Mucosa of stomach (tissue), 1 donor: ENCODE results near the gene DRD2.

ENCODE experiments used
- H3K27me3 ChIP-seq: one replicate; pipeline ENCODE4 v1.7.0; 2013; ENCODE audit warnings: mild to moderate bottlenecking, low read length; ENCODE audit not compliant: control insufficient read depth, insufficient read depth
- H3K36me3 ChIP-seq: one replicate; pipeline ENCODE4 v1.7.0; 2013; ENCODE audit warnings: low read length; ENCODE audit not compliant: control insufficient read depth, insufficient read depth
- H3K4me1 ChIP-seq: one replicate; pipeline ENCODE4 v1.7.0; 2013; ENCODE audit warnings: mild to moderate bottlenecking, low read length; ENCODE audit not compliant: control insufficient read depth, insufficient read depth
- H3K4me3 ChIP-seq: one replicate; pipeline ENCODE4 v1.7.0; 2013; ENCODE audit warnings: low read length
- H3K9ac ChIP-seq: one replicate; pipeline ENCODE4 v1.7.0; 2013; ENCODE audit warnings: mild to moderate bottlenecking, low read length, moderate library complexity
- H3K9me3 ChIP-seq: one replicate; pipeline ENCODE4 v1.7.0; 2013; ENCODE audit warnings: mild to moderate bottlenecking, low read length, moderate library complexity; ENCODE audit not compliant: control insufficient read depth
- donor health status: Pancreatic carcinoma.

Gene DRD2

DNA sequence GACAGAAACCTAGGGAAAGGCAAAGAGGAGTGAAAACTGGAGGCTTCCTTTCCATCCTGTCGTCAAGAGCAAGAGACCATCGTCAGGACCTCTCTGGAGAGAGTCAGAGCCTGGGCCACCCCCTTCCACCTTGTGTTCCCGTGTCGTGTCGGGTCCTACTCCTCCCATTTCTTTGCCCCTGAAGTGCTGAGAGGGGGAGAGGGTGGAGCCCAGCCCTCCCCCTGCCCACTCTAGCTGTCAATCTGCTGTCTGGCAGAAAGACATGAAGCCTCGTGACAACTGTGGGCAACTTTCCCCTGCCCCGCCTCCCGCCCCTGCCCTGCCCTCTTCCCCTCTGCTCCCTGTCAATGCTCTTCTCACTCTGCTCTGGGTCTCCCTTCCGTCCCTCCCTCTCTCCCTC is 67.0 kb downstream of the DRD2 start:
- H3K9ac ChIP-seq: no peak overlapping the region
- H3K27me3 ChIP-seq: no peaks in the 10 kb centered on the region
- H3K4me3 ChIP-seq: no peak overlapping the region

DNA sequence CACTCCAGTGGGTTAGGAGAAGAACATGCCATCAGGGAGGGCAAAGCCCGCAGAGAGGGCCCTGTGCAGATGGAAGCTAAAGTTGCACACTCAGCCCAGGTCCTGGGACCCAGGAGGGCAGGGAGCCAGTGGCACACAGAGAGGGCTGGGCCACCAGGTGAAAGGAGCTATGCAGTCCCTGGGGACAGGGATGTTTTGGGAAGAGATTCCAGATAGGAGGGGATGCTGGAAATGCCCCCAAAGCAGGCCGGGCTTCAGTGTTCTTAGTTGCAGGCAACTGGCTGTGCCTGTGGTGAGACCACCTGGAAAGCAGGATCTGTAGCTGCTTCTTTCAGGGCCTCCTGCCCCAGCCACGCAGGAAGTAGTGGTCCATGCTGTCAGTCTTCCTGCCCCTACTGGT is 68.0 kb downstream of the DRD2 start:
- H3K9ac ChIP-seq: no peak overlapping the region
- H3K4me3 ChIP-seq: no peak overlapping the region
- no peaks in the 10 kb centered on the region for H3K9me3 ChIP-seq
- no peaks in the 10 kb centered on the region for H3K36me3 ChIP-seq
- H3K27me3 ChIP-seq: no peaks in the 10 kb centered on the region
- H3K4me1 ChIP-seq: no peaks in the 10 kb centered on the region

More for the DNA sequence above, 67.0 kb downstream of the DRD2 start:
- Histone ChIP-seq H3K9me3 (no peaks in the 10 kb centered on the region), H3K4me1 (no peaks in the 10 kb centered on the region), H3K36me3 (no peaks in the 10 kb centered on the region)

DNA sequence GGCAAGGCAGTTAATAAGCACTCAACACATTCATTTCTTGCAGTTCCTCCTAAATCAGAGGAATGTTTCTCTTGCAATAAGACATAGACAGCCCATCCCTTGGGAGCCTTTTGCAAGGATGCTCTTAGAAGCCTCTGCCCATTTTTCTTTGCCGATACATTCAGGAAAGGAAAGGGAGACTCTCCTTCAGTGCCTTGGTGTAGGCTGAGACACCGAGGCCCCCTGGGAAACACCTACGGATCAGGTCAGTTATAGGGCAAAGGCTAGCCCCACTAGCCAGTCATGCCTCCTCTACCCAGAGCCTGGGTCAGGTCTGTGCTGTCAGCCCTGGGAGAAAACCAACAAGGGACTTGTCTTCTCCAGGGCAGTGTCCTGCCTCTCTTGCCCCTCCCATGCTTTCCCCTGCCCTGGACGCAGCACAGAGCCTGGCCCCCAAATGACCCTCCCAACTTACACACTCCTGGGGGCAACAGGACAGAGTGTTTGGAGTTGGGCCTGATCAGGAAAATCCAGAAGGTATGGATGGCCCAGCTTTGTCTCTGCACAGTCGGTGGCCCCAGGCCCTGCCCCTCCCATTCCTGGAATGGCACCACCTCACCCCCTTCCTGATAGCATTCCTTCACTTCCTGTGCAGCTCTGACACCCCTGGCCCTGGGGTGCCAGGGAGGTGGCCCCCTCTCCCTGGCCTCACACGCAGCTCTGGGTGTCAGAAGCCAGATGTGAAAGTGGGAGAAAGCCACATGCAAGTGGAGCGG is 69.3 kb downstream of the DRD2 start:
- H3K36me3 ChIP-seq: no peaks in the 10 kb centered on the region
- no peak overlapping the region for H3K9ac ChIP-seq
- no peaks in the 10 kb centered on the region for H3K4me1 ChIP-seq
- H3K9me3 ChIP-seq: no peaks in the 10 kb centered on the region
- H3K4me3 ChIP-seq: no peak overlapping the region
- no peaks in the 10 kb centered on the region for H3K27me3 ChIP-seq

DNA sequence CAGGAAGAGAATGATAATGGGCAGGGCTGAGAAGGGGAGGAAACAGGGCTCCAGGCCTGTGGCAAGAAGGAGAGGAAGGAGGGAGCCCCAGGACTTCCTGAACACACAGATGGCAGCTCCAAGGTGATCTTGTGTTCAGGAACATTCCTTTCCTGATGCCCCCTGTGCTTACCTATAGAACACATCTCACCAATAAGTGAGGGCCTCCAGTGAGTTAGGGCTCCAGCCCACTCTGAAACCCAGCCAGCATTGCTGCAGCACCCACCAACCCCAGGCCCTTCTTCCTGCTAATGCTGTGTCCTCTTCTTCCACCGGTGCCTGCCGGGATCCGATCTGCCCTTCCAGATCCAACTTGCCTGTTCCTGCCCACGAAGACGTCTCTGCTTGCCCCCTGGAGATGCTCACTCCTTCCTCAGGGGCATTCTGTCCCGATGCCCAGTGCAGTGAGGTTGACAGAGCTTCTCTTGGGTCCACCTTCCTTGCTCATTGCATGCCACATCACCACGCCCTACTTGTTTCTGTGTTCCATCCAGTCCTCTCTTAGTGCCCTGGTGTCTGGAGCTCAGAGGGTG is 70.3 kb downstream of the DRD2 start:
- no peaks in the 10 kb centered on the region for H3K4me1 ChIP-seq
- no peaks in the 10 kb centered on the region for H3K27me3 ChIP-seq
- no peaks in the 10 kb centered on the region for H3K36me3 ChIP-seq
- no peak overlapping the region for H3K9ac ChIP-seq
- H3K9me3 ChIP-seq: no peaks in the 10 kb centered on the region
- no peak overlapping the region for H3K4me3 ChIP-seq

DNA sequence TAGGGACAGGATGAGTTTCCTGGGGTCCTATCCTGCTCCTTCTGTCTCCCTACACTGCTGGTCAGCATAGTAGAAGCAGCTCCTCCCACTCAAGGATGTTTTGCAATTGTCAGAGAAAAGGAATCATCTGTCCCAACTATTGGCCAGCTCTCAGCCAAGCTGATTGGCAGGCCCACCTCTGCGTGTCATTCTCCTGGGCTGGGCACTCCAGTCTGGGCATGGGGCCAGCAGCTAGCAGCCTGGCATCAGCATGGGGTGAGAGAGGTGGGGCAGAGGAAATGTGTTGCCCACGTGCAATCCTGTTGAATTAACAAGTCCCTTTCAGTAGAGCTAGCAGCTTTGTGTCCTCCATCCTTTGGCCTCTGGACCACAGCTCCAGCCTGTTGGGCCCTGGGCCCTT is 73.5 kb downstream of the DRD2 start:
- H3K27me3 ChIP-seq: no peaks in the 10 kb centered on the region

DNA sequence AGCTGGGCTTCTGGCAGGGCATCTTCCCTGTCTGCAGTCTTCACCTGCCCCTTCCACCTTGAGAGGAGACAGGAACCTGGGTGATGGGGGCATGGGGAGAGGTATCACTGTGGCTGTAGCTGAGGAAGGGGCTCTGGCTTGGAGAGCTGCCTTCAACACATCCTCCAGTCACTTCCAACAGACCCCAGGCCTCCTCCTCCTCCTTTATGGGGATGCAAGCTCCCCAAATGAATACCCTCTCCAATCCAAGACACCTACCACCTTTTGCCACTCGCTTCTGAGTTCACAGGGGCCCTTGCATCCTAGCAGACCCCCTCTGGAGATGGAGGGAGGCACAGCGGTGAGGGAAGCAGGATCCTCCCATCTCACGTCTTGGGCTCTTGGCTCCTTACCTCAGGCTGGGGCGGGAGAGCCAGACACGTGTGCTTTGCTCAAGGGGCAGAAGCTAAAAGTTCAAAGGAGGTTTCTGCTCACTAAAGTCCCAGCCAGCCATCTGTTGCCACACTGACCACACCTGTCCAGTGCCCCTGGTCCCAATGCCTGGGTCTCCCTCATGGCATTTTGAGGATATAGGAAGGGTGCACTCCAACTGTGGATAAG is 74.5 kb downstream of the DRD2 start:
- Histone ChIP-seq H3K4me3 (no peak overlapping the region), H3K9ac (no peak overlapping the region), H3K36me3 (no peaks in the 10 kb centered on the region), H3K4me1 (no peaks in the 10 kb centered on the region), H3K9me3 (no peaks in the 10 kb centered on the region), H3K27me3 (no peaks in the 10 kb centered on the region)

More for the DNA sequence above, 73.5 kb downstream of the DRD2 start:
- H3K9me3 ChIP-seq: no peaks in the 10 kb centered on the region
- H3K36me3 ChIP-seq: no peaks in the 10 kb centered on the region
- H3K4me3 ChIP-seq: no peak overlapping the region
- H3K9ac ChIP-seq: no peak overlapping the region
- H3K4me1 ChIP-seq: no peaks in the 10 kb centered on the region

DNA sequence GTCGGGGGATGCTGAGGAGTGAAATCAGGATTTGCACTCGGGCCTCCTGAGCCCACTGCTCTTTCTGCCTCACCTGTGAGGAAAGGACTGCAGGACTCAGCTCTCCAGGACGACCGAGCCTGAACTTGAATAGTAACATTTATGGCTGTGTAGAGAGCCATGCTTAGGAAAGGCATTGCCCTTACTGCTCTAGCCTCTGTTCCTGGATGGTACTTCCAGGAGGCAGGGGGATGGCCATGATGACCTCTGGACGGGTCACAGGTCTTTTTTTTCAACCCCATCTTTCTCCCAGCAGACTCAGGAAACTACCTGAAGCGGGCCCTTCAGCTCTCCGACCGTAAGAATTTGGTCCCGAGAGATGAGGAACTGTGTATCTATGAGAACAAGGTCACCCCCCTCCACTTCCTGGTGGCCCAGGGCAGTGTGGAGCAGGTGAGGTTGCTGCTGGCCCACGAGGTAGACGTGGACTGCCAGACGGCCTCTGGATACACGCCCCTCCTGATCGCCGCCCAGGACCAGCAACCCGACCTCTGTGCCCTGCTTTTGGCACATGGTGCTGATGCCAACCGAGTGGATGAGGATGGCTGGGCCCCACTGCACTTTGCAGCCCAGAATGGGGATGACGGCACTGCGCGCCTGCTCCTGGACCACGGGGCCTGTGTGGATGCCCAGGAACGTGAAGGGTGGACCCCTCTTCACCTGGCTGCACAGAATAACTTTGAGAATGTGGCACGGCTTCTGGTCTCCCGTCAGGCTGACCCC is 76.3 kb downstream of the DRD2 start:
- H3K9me3 ChIP-seq: no peaks in the 10 kb centered on the region
- no peaks in the 10 kb centered on the region for H3K36me3 ChIP-seq
- no peak overlapping the region for H3K4me3 ChIP-seq
- H3K4me1 ChIP-seq: no peaks in the 10 kb centered on the region
- H3K27me3 ChIP-seq: no peaks in the 10 kb centered on the region
- H3K9ac ChIP-seq: no peak overlapping the region

DNA sequence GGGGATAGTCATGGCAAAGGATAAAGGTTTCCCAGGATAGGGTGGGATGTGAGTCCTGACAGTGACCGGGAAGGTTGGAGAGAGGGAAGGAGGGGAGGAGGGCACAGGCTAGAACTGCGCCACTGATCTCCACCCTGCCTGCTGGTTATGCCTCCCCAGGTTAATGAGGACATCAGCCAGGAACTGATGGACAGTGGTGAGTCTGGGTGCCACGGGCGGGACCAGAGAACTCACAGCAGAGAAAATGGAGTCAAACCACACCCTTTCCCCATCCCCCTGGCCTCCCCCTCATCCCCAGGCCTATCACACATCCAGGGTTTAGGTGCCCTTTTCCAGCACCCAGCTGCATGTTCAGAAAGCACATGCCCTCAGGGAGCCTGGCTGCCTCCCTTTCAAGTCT is 77.4 kb downstream of the DRD2 start:
- Histone ChIP-seq H3K4me1 (no peaks in the 10 kb centered on the region), H3K36me3 (no peaks in the 10 kb centered on the region), H3K4me3 (no peak overlapping the region), H3K27me3 (no peaks in the 10 kb centered on the region), H3K9me3 (no peaks in the 10 kb centered on the region), H3K9ac (no peak overlapping the region)

DNA sequence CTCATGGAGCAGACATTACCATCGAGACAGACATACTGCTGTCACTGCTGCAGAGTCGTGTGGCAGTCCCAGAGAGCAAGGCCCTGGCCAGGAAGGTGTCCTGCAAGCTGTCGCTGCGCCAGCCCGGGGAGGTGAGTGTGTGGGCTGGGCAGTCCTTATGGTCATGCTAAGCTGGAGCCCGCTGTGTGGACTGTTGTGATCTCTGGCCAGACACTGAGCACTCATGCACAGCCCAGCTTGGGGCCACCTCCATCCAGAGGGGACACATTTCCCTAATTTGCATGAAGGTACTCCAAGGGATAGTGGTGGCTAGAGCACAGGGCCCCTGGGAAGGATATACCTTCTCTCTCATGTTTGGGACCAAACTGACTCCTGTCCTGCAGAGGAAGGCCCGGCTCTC is 78.0 kb downstream of the DRD2 start:
- H3K27me3 ChIP-seq: no peaks in the 10 kb centered on the region
- H3K4me1 ChIP-seq: no peaks in the 10 kb centered on the region
- no peaks in the 10 kb centered on the region for H3K36me3 ChIP-seq
- no peak overlapping the region for H3K9ac ChIP-seq
- no peaks in the 10 kb centered on the region for H3K9me3 ChIP-seq
- H3K4me3 ChIP-seq: no peak overlapping the region

DNA sequence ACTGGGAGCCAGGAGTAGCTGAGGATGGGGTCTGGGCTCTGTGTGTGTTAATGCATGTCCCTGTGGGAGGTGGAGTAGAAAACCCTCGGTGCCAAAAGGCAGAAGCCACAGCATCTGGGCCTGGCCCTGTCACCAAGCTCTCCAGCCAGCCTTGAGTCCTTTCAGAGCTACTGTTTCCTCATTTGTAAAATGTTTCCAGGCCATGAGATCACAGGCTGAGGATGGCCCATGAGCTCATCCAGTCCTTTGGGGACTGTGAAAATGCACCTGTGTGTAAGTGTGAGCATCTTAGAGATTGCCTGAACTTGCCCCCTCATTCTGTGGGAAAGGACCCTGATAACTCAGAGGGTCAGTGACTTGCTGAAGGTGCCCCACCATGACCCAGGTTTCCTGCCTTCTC is 78.5 kb downstream of the DRD2 start:
- no peaks in the 10 kb centered on the region for H3K36me3 ChIP-seq
- H3K9me3 ChIP-seq: no peaks in the 10 kb centered on the region
- H3K27me3 ChIP-seq: no peaks in the 10 kb centered on the region
- H3K9ac ChIP-seq: no peak overlapping the region
- H3K4me1 ChIP-seq: no peaks in the 10 kb centered on the region
- no peak overlapping the region for H3K4me3 ChIP-seq

DNA sequence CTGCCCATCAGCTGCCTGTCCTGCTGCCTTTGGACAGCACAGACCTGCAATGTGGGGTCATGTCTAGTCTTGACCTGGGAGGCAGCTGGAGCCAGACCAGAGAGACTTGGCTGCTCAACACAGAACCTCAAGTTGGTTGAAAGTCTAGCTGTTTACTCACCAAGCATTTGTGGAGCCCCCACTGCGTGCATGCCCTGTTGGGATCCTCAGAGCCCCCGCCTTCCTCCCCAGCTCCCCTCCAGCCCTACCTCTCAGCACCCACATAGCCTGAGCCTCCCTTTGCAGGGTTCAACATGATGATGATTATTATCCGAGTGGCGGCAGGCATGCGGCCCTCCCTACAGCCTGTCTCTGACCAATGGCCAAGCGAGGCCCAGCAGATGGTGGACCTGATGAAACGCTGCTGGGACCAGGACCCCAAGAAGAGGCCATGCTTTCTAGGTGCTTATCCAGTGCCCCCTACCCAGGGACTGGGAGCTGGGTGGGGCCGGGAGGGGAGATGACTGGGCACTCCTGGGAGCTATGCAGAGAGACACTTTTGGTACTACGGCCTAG is 79.3 kb downstream of the DRD2 start:
- no peaks in the 10 kb centered on the region for H3K27me3 ChIP-seq
- H3K4me3 ChIP-seq: no peak overlapping the region
- H3K9ac ChIP-seq: no peak overlapping the region
- no peaks in the 10 kb centered on the region for H3K4me1 ChIP-seq
- H3K36me3 ChIP-seq: no peaks in the 10 kb centered on the region
- H3K9me3 ChIP-seq: no peaks in the 10 kb centered on the region

DNA sequence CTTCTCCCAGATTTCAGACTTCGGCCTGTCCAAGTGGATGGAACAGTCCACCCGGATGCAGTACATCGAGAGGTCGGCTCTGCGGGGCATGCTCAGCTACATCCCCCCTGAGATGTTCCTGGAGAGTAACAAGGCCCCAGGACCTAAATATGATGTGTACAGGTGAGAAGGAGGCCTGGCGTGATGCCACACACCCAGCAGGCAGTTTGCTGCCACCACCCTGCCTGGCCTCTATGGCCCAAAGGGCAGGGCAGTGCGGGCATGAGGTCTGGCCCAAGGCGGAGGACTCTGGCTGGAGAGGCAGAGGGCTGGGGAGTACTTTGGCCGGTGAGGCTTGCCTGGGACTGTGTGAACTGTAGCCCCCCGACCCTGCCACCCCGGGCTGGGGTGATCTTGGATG is 80.3 kb downstream of the DRD2 start:
- no peaks in the 10 kb centered on the region for H3K4me1 ChIP-seq
- no peaks in the 10 kb centered on the region for H3K9me3 ChIP-seq
- H3K4me3 ChIP-seq: no peak overlapping the region
- H3K36me3 ChIP-seq: no peaks in the 10 kb centered on the region
- no peaks in the 10 kb centered on the region for H3K27me3 ChIP-seq
- no peak overlapping the region for H3K9ac ChIP-seq
